ENCODE measurements around the gene GRM5. TPM values are rescaled to one million over a fixed set of nuclear protein-coding genes. Genes with fewer than 3 reads are reported as not detected.

The GRM5 gene
- total RNA-seq, 4 donors from 2014 or later: 0.81 TPM; not detected in 3

GRCh38 chr11:88644724-88645123 is 421.1 kb downstream of the GRM5 start:
- no peak overlapping the region for H3K4me3 ChIP-seq (replicated peaks in 1 of 3)
- intact Hi-C loops (cut with DNase I): no loop called here

GRCh38 chr11:88632163-88632562 is 433.6 kb downstream of the GRM5 start:
- WGBS, 2 donors: 68 to 80% methylated on average over 4 of the region's 4 CpGs

More at GRCh38 chr11:88644724-88645123, 421.1 kb downstream of the GRM5 start:
- H3K36me3 ChIP-seq: no peaks in the 10 kb centered on the region
- no peak overlapping the region for H3K27ac ChIP-seq
- no peak for DNase-seq
- H3K27me3 ChIP-seq: no peaks in the 10 kb centered on the region
- no peak for TF ChIP-seq CTCF (IDR thresholded peaks at IDR 0.05)
- H3K9me3 ChIP-seq: no peaks in the 10 kb centered on the region
- H3K4me1 ChIP-seq: no peaks in the 10 kb centered on the region

GRCh38 chr11:88631497-88631896 is 434.3 kb downstream of the GRM5 start:
- WGBS, 2 donors: 28 to 37% methylated on average over 1 of the region's 1 CpG
- TF ChIP-seq POLR2A (IDR thresholded peaks at IDR 0.05) (no peak), CTCF (IDR thresholded peaks at IDR 0.05) (no peak)
- Histone ChIP-seq H3K36me3 (no peaks in the 10 kb centered on the region), H3K4me3 (replicated peaks in 1 of 3) (no peak overlapping the region), H3K27me3 (no peaks in the 10 kb centered on the region), H3K27ac (no peak overlapping the region), H3K4me1 (no peaks in the 10 kb centered on the region), H3K9me3 (no peaks in the 10 kb centered on the region)
- no peak for DNase-seq
- intact Hi-C loops (cut with DNase I): no loop called here

More at GRCh38 chr11:88632163-88632562, 433.6 kb downstream of the GRM5 start:
- no peaks in the 10 kb centered on the region for H3K27me3 ChIP-seq
- H3K36me3 ChIP-seq: no peaks in the 10 kb centered on the region
- no peaks in the 10 kb centered on the region for H3K4me1 ChIP-seq
- DNase-seq: no peak
- H3K9me3 ChIP-seq: no peaks in the 10 kb centered on the region
- TF ChIP-seq POLR2A (IDR thresholded peaks at IDR 0.05) (no peak), CTCF (IDR thresholded peaks at IDR 0.05) (no peak)
- H3K27ac ChIP-seq: no peak overlapping the region
- intact Hi-C loops (cut with DNase I): no loop called here
- no peak overlapping the region for H3K4me3 ChIP-seq (replicated peaks in 1 of 3)

GRCh38 chr11:88629496-88629895 is 436.3 kb downstream of the GRM5 start:
- 91 to 94% methylated on average over 2 of the region's 2 CpGs for WGBS, 2 donors
- H3K36me3 ChIP-seq: no peaks in the 10 kb centered on the region
- H3K27me3 ChIP-seq: no peaks in the 10 kb centered on the region
- TF ChIP-seq POLR2A (IDR thresholded peaks at IDR 0.05) (no peak), CTCF (IDR thresholded peaks at IDR 0.05) (no peak)
- intact Hi-C loops (cut with DNase I): no loop called here
- DNase-seq: no peak
- no peak overlapping the region for H3K27ac ChIP-seq
- no peak overlapping the region for H3K4me3 ChIP-seq (replicated peaks in 1 of 3)
- no peaks in the 10 kb centered on the region for H3K9me3 ChIP-seq
- no peaks in the 10 kb centered on the region for H3K4me1 ChIP-seq

- Histone ChIP-seq H3K27me3 (no peaks in the 10 kb centered on the region), H3K36me3 (no peaks in the 10 kb centered on the region), H3K27ac (no peak overlapping the region), H3K9me3 (no peaks in the 10 kb centered on the region), H3K4me1 (no peaks in the 10 kb centered on the region), H3K4me3 (replicated peaks in 1 of 3) (no peak overlapping the region)
- WGBS, 2 donors: 61 to 67% methylated on average over 4 of the region's 4 CpGs
- DNase-seq: no peak
- TF ChIP-seq CTCF (IDR thresholded peaks at IDR 0.05): no peak
- no peak for TF ChIP-seq POLR2A (IDR thresholded peaks at IDR 0.05)
- intact Hi-C loops (cut with DNase I): no loop called here
These were observed 439.6 kb downstream of the GRM5 start for GRCh38 chr11:88626216-88626615.

Measured in thyroid gland (tissue), 4 donors.